Measurements from ENCODE around the gene DNAH7. TPM values are rescaled to one million over a fixed set of nuclear protein-coding genes. Genes with fewer than 3 reads are reported as not detected.

DNAH7 gene
- total and polyA plus RNA-seq, 2 of the 8 experiments (the other 6 are each of a cell fraction or from before 2014, with no cell fraction given): 0.07 to 0.08 TPM

- Histone ChIP-seq H3K36me3 (ENCODE audit: control insufficient read depth in 2 of 4, insufficient read depth in 4 of 4, low read length in 3 of 4) (no peaks in the 10 kb centered on the region), H2BK5ac (ENCODE audit: low read depth, low read length) (no peak overlapping the region), H3K23ac (ENCODE audit: insufficient read length) (no peak overlapping the region), H2AFZ (ENCODE audit: low read length) (no peak overlapping the region), H4K20me1 (replicated peaks in 1 of 2; ENCODE audit: control insufficient read depth in 1 of 2, insufficient read depth in 2 of 2, low read length in 2 of 2) (no peaks in the 10 kb centered on the region), H4K8ac (ENCODE audit: extremely low read depth, insufficient read depth, low read length) (no peak overlapping the region), H3K14ac (ENCODE audit: insufficient read length) (no peak overlapping the region), H3K23me2 (ENCODE audit: low read depth, low read length) (no peaks in the 10 kb centered on the region), H2BK12ac (ENCODE audit: low read depth, low read length) (no peak overlapping the region), H3K27me3 (replicated peaks in 1 of 4; ENCODE audit: control insufficient read depth in 3 of 4, extremely low read depth in 1 of 4, insufficient read depth in 3 of 4, low read length in 3 of 4) (no peaks in the 10 kb centered on the region), H3K56ac (replicated peaks; ENCODE audit: insufficient read length, low read depth, low read length) (no peak overlapping the region), H2BK15ac (ENCODE audit: low read length) (no peak overlapping the region), H4K5ac (ENCODE audit: insufficient read length, low read depth, low read length) (no peak overlapping the region), H2AK5ac (ENCODE audit: low read depth, low read length) (no peak overlapping the region), H3K79me1 (ENCODE audit: low read depth, low read length) (no peaks in the 10 kb centered on the region), H3K4me2 (ENCODE audit: insufficient read depth in 1 of 2, low read depth in 2 of 2, low read length in 2 of 2) (no peak overlapping the region), H4K91ac (replicated peaks; ENCODE audit: insufficient read length, low read length) (no peak overlapping the region), H3K79me2 (ENCODE audit: control insufficient read depth in 1 of 2, insufficient read depth in 2 of 2, low read length in 2 of 2) (no peaks in the 10 kb centered on the region), H2BK20ac (ENCODE audit: low read length) (no peak overlapping the region), H3K9ac (replicated peaks in 1 of 4; ENCODE audit: extremely low read depth in 1 of 4, low read depth in 3 of 4, low read length in 3 of 4) (no peak overlapping the region), H3K18ac (ENCODE audit: extremely low read depth, low read length) (no peak overlapping the region), H2BK120ac (replicated peaks; ENCODE audit: low read depth, low read length) (no peak overlapping the region), H3K9me3 (ENCODE audit: insufficient read depth in 2 of 2, low read depth in 1 of 2, low read length in 1 of 2) (no peaks in the 10 kb centered on the region), H3K4me1 (replicated peaks in 1 of 4; ENCODE audit: control insufficient read depth in 3 of 4, insufficient read depth in 4 of 4, low read length in 3 of 4) (no peaks in the 10 kb centered on the region), H3K27ac (ENCODE audit: low read depth, low read length) (no peak overlapping the region), H3K4me3 (ENCODE audit: extremely low read depth in 1 of 4, insufficient read depth in 2 of 4, low read depth in 3 of 4, low read length in 4 of 4) (no peak overlapping the region), H3K4ac (replicated peaks; ENCODE audit: insufficient read length, low read depth, low read length) (no peak overlapping the region)
- WGBS, 2 experiments (ENCODE audit: extremely low coverage in 1 of 2, insufficient coverage in 1 of 2, insufficient read length in 1 of 2, insufficient replicate concordance in 2 of 2, low coverage in 1 of 2, low lambda C conversion rate in 2 of 2, missing lambda C conversion rate in 1 of 2): 73% methylated on average over 3 of the region's 3 CpGs; no CpG with 5 or more reads in 1 of the 2 experiments
- ChIA-PET CTCF (ENCODE audit: partially characterized antibody) (interaction anchor here (1.2 to 1.3 kb wide), 2 partner anchors 120 to 143 kb away, joined by 3 read pairs; partner anchors contain the start of gene DNAH7), POLR2A (ENCODE audit: partially characterized antibody) (no interaction called here)
- DNase-seq (ENCODE audit: low read depth in 1 of 2, low spot score in 2 of 2) (no peak), FAIRE-seq (no peak)
- TF ChIP-seq TBP (IDR thresholded peaks at IDR 0.05; ENCODE audit: low read depth, low read length) (no peak), KDM1A (IDR thresholded peaks at IDR 0.05; ENCODE audit: borderline replicate concordance, low read length) (no peak), JUND (IDR thresholded peaks at IDR 0.05; ENCODE audit: low read length) (no peak), CREB1 (IDR thresholded peaks at IDR 0.05) (no peak)
Observed at GRCh38 chr2:195925120-195925519, 143.5 kb downstream of the DNAH7 start.
